AG04450 (cell line): ENCODE data around the gene NPC1L1. TPM values are rescaled to one million over a fixed set of nuclear protein-coding genes. Genes with fewer than 3 reads are reported as not detected.
"Not testable (repeated sequence)": the region's sequence is repeated elsewhere in the genome, so short reads cannot be mapped to it uniquely, and the experiment has no call there.

Experiments
- CTCF ChIA-PET: fragments of 300-600, 350-600 bp; formaldehyde crosslinking; extraction: SDS; loops from one replicate; lab custom pipeline; 2022; ENCODE audit warnings: antibody characterized with exemption, inconsistent platforms; lab: Charles Lee
- POLR2A ChIA-PET: fragments of 350-600 bp; formaldehyde crosslinking; extraction: SDS; loops from one replicate; lab custom pipeline; 2021; ENCODE audit warnings: antibody characterized with exemption, inconsistent platforms; lab: Yijun Ruan, JAX
- DNase-seq: peaks from one replicate; pipeline ENCODE4 v3.0.0-alpha.2; 2011; ENCODE audit warnings: low read depth, low spot score
- H3K27ac ChIP-seq: one replicate; pipeline ENCODE4 v1.5.1; 2012; ENCODE audit warnings: low read depth, low read length, control low read depth
- H3K27me3 ChIP-seq: one replicate; pipeline ENCODE4 v1.6.0; 2012; ENCODE audit warnings: low read length; ENCODE audit not compliant: control insufficient read depth, insufficient read depth
- H3K4me3 ChIP-seq: 2 replicates; pipeline ENCODE4 v1.5.1; 2011; ENCODE audit warnings: mild to moderate bottlenecking, low read depth, low read length, control low read depth
- H3K9me3 ChIP-seq: 2 replicates; pipeline ENCODE4 v1.5.1; 2012; ENCODE audit warnings: low read length; ENCODE audit not compliant: control insufficient read depth, insufficient read depth
- polyA plus RNA-seq: library from polyadenylated mRNA; depleted of rRNA; stranded (reverse); fragments of >200 nt; gene quantifications from 2 replicates; pipeline ENCODE4 v1.2.3, GENCODE V29; 2011
- TF ChIP-seq, protein P1 (sequence below): IDR thresholded peaks from 2 replicates; pipeline ENCODE4 v1.5.1; 2011; ENCODE audit warnings: low read depth, low read length, control low read depth, inconsistent platforms

Gene NPC1L1
- polyA plus RNA-seq, 1 experiment, result 0.36 TPM

- Histone ChIP-seq H3K27ac (no peak overlapping the region), H3K4me3 (no peak overlapping the region), H3K9me3 (no peaks in the 10 kb centered on the region), H3K27me3 (peaks cover 3% of the 10 kb centered on the region)
- ChIA-PET CTCF (interaction anchor here (1.0 to 1.6 kb wide), 3 partner anchors 27 to 320 kb away, joined by 3 to 4 read pairs (median 3); no protein-coding TSS in a partner anchor), POLR2A (no interaction called here)
- DNase-seq, result no peak
- TF ChIP-seq, protein P1, sequence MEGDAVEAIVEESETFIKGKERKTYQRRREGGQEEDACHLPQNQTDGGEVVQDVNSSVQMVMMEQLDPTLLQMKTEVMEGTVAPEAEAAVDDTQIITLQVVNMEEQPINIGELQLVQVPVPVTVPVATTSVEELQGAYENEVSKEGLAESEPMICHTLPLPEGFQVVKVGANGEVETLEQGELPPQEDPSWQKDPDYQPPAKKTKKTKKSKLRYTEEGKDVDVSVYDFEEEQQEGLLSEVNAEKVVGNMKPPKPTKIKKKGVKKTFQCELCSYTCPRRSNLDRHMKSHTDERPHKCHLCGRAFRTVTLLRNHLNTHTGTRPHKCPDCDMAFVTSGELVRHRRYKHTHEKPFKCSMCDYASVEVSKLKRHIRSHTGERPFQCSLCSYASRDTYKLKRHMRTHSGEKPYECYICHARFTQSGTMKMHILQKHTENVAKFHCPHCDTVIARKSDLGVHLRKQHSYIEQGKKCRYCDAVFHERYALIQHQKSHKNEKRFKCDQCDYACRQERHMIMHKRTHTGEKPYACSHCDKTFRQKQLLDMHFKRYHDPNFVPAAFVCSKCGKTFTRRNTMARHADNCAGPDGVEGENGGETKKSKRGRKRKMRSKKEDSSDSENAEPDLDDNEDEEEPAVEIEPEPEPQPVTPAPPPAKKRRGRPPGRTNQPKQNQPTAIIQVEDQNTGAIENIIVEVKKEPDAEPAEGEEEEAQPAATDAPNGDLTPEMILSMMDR, result no peak
These were observed 20.4 kb upstream of the NPC1L1 start for GRCh38 chr7:44561481-44561880.

DNA sequence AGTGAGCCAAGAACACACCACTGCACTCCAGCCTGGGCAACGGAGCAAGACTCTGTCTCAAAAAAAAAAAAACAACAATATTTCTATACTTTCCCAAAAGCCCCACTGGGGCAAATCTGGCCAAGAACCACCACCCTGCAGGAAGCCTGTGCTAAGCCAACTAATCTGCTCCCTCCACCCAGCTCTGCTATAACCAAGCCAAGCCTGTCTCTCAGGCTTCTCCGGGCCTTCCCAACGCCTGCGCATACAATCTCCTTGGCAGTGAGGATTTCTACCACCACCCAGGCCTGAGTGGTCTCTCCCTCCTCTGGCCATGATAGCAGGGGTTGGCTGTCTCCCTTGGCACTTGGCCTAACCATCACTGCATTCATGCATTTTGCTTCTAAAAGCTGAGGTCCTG lies 18.4 kb upstream of the NPC1L1 start:
- no peak overlapping the region for H3K4me3 ChIP-seq
- TF ChIP-seq, protein P1, result no peak
- H3K27ac ChIP-seq, result no peak overlapping the region
- ChIA-PET POLR2A (no interaction called here), CTCF (interaction anchor here (0.5 kb wide), 1 partner anchor 71 kb away, joined by 4 read pairs; no protein-coding TSS in a partner anchor)
- no peaks in the 10 kb centered on the region for H3K9me3 ChIP-seq
- no peak for DNase-seq
- peaks cover 3% of the 10 kb centered on the region for H3K27me3 ChIP-seq

DNA sequence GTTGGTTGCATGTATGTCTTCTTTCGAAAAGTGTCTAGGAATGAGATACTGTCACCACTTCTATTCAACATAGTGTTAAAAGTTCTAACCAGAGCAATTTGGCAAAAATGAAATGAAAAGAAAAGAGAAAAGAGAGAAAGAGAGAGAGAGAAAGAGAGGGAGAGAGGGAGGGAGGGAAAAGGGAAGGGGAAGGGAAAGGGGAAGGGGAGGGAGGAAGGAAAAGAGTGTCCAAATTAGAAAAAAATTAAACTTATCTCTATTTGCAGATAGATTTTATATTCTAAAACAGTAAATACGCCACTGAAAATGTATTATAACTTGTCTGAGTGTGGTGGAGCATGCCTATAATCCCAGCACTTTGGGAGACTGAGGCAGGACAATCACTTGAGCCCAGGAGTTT lies 16.4 kb upstream of the NPC1L1 start:
- Histone ChIP-seq H3K27me3 (peaks cover 4% of the 10 kb centered on the region), H3K4me3 (no peak overlapping the region), H3K9me3 (no peaks in the 10 kb centered on the region), H3K27ac (no peak overlapping the region)
- no peak for DNase-seq
- TF ChIP-seq, protein P1, result no peak
- POLR2A ChIA-PET, result no interaction called here
- CTCF ChIA-PET, result no interaction called here

- DNase-seq, result no peak
- TF ChIP-seq, protein P1, result no peak
- Histone ChIP-seq H3K9me3 (peaks cover 3% of the 10 kb centered on the region; the same call in 1 of the 2 replicates), H3K4me3 (no peak overlapping the region), H3K27ac (no peak overlapping the region), H3K27me3 (peaks cover 9% of the 10 kb centered on the region)
- POLR2A ChIA-PET, result no interaction called here
- CTCF ChIA-PET, result no interaction called here
These were observed 14.2 kb upstream of the NPC1L1 start for GRCh38 chr7:44555350-44555749.

- H3K27ac ChIP-seq, H3K9me3 ChIP-seq, DNase-seq, H3K4me3 ChIP-seq, POLR2A ChIA-PET: not testable (repeated sequence)
- CTCF ChIA-PET, result interaction anchor here (1.6 kb wide), 1 partner anchor 13 kb away, joined by 6 read pairs; no protein-coding TSS in a partner anchor
- peaks cover 18% of the 10 kb centered on the region for H3K27me3 ChIP-seq
These were observed 11.4 kb upstream of the NPC1L1 start for GRCh38 chr7:44552473-44553005.
